WTC11 (cell line): ENCODE data around the gene CLDN6.

ENCODE experiments used
- AFF4 ChIP-seq: sonication (generic); formaldehyde crosslinking; IDR thresholded peaks from 2 replicates; pipeline ENCODE4 v1.8.1; 2023; ENCODE audit warnings: mild to moderate bottlenecking, missing genetic modification reagents, borderline replicate concordance
- CTCF ChIP-seq: fragments of 200-600 bp; IDR thresholded peaks from 2 replicates; pipeline ENCODE4 v1.8.0; 2022; ENCODE audit warnings: antibody characterized with exemption
- FOXP1 ChIP-seq: sonication (generic); formaldehyde crosslinking; IDR thresholded peaks from 2 replicates; pipeline ENCODE4 v1.8.0; 2022; ENCODE audit warnings: missing genetic modification reagents, mild to moderate bottlenecking, moderate library complexity, borderline replicate concordance
- MAX ChIP-seq: sonication (generic); formaldehyde crosslinking; IDR thresholded peaks from 2 replicates; pipeline ENCODE4 v1.8.0; 2022; ENCODE audit warnings: mild to moderate bottlenecking, missing genetic modification reagents
- NFYB ChIP-seq: sonication (generic); formaldehyde crosslinking; conservative IDR thresholded peaks from 2 replicates; pipeline ENCODE4 v1.8.0; 2022; ENCODE audit warnings: low read depth, missing genetic modification reagents
- NR2C2 ChIP-seq: sonication (generic); formaldehyde crosslinking; IDR thresholded peaks from 2 replicates; pipeline ENCODE4 v1.8.0; 2022; ENCODE audit warnings: mild to moderate bottlenecking, missing genetic modification reagents
- USF2 ChIP-seq: sonication (generic); formaldehyde crosslinking; IDR thresholded peaks from 2 replicates; pipeline ENCODE4 v1.8.1; 2023; ENCODE audit warnings: mild to moderate bottlenecking, missing genetic modification reagents, moderate library complexity
- ZNF396 ChIP-seq: fragments of 250-450 bp; sonication (Bioruptor Pico); IDR thresholded peaks from 2 replicates; pipeline ENCODE4 v1.8.0; 2021; ENCODE audit warnings: mild to moderate bottlenecking, moderate library complexity, borderline replicate concordance
- ZNF423 ChIP-seq: fragments of 250-450 bp; sonication (Bioruptor Pico); IDR thresholded peaks from 2 replicates; pipeline ENCODE4 v2.1.2; 2022; ENCODE audit warnings: mild to moderate bottlenecking, moderate library complexity

- no peak for TF ChIP-seq CTCF
- TF ChIP-seq NFYB (CRISPR knock-in tag): no peak
- no peak for TF ChIP-seq ZNF396 (CRISPR knock-in tag)
- TF ChIP-seq ZNF423 (CRISPR knock-in tag): no peak
- TF ChIP-seq USF2 (CRISPR knock-in tag): no peak
- no peak for TF ChIP-seq NR2C2 (CRISPR knock-in tag)
- TF ChIP-seq FOXP1: no peak
- TF ChIP-seq MAX (CRISPR knock-in tag): no peak
- TF ChIP-seq AFF4 (CRISPR knock-in tag): no peak
These were observed 10.8 kb upstream of the CLDN6 start for GRCh38 chr16:3028716-3029319.
